ENCODE results near the gene RPS19BP1.
"Not testable (repeated sequence)": the region's sequence is repeated elsewhere in the genome, so short reads cannot be mapped to it uniquely, and the experiment has no call there.

The RPS19BP1 gene

DNA sequence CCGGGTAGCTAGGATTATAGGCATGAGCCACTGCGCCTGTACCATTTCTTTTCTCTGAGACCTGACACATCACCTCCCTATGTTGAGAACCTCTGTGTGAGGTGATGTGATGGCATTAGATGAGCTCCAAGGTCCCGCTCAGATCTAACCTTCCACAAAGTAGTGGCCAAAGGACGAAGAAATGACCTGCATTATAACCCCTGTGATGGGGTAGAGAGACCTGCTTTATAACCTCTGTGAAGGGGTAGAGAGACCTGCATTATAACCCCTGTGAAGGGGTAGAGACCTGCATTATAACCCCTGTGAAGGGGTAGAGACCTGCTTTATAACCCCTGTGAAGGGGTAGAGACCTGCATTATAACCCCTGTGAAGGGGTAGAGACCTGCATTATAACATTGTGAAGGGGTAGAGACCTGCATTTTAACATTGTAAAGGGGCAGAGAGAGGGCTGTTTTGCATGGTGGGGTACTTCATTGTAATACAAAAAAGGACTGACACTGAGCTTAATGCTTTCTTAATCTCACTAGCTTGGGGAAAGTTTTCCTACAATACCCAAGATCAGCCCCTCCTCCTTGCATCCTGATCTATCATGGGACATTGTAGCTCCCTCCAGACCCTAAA lies 21.9 kb downstream of the RPS19BP1 start:
- no peak for DNase-seq

DNA sequence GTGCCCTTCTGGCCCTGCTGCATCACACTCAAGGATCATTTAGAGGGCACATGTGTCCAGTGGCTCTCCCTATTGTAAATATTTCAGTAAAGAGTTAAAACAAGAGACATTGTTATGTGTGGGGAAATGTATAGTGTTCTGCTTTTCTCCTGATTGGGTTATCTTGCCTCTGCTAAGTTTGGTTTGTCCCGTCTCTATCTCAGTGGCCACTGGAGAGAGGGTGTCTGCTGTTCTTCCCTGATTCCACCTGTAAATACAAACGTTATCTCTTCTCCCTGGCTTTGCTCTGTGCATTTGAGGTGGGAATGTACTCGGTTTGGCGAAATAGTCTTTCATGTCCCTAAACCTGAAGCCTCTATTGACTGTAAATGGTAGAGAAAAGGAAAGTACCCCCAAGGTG lies 24.2 kb downstream of the RPS19BP1 start:
- no peak for DNase-seq

DNA sequence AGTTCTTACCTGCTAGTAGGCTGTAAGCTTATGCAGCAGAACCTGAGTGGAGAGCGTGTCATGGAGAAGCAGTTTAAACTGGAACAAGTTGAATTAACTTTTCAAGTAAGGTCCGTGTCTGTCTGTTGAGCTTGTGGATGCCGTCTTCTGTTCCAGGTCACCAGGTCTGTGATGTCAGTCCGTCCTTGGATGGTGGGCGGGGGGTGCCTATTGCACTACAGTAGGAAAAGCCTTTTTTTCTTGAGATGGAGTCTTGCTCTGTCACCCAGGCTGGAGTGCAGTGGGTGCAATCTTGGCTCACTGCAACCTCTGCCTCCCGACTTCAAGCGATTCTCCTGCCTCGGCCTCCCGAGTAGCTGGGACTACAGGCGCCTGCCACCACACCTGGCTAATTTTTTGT lies 25.5 kb downstream of the RPS19BP1 start:
- not testable (repeated sequence) for DNase-seq

DNA sequence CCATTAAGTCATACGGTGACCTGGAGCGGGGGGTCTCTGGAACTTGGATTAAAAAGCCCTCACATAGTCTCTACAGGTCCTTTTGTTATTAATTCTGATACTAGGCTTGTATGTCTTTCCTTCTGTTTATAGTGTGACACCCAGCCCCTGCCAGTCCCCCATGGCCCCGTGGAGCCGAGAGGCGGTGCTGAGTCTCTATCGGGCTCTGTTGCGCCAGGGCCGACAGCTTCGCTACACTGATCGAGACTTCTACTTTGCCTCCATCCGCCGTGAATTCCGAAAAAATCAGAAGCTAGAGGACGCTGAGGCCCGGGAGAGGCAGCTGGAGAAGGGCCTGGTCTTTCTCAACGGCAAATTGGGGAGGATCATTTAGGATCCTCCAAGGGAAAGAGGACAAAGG lies 28.5 kb downstream of the RPS19BP1 start:
- no peak for DNase-seq

DNA sequence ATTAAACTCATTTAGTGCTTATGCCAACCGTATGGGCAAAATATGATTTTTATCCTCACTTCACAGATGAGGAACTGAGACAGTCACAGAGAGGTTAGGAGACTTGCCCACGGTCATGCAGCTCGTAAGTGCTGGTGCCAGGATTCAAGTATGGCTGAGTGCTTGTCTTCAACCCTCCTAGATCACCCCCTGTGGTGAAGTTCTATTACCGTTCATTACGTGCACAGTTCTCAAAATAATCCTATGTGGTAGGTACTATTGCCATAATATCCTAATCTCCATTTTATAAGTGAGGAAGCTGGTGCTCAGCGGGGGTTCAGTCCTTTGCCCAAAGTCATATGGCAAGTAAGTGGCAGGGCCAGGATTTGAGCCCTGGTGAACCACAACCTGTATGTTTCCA lies 28.9 kb downstream of the RPS19BP1 start:
- DNase-seq: no peak

DNA sequence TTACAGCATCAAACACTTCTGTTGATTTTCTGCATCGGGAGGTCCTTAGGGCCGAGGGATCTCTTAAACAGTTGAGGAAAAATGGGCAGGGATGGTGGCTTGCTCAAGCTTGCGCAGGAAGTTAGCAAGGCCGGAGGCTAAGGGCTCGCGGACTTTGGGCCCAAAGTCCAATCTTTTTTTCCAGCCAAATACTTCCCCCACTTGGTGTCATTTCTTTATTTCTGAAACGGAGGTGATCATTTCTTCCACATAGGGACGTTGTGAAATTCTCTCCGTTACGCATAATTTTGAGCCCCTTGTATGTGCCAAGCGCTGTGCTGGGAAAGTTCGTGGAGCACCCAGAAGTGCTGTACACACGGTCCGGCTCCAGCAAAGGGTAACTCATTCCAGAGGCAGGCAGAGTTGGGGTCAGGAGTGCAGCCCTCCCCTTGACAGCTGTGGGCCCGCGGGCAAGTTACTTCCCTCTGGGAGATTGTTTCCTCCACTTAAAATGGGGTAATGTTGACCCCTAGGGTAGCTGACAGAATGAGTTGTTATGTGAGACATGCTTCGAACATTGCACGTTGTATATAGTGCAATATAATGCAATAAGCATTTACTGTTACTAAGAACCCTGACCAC lies 29.6 kb downstream of the RPS19BP1 start:
- DNase-seq: no peak

DNA sequence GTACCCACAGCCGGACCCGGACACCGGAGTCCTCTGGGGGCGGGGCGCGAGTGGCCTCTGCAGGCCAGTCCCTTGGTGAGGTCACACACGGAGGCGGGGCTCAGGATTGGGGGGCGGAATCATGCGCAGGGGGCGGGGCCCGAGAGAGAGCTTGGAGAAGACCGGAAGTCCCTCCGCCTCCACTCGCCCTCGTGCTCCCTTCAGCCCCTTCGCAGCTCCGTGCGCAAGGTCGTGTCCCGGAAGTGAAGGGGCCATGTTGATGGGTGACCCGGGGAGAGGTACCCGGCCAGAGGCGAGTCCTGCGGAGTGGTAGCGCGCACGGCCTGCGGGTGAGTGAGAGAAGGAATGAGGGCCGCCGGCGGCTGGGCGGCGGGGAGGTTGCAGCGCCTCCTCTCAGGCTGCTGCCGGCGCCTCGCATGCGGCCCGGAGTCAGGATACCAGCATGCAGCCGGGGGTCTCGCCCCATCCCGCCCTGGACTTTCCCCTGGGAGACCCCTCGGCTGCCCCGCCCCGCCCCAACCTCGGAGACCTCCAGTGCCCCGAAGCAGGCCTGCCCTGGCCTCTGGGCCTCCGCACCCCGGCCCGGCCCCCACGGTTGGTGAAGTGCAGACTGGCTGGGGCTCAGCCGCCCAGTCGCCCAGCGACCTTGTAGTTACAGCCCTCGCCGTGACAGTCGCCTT lies 30.3 kb downstream of the RPS19BP1 start, which contains the start of gene MIEF1:
MIEF1 (plus strand) TSS at position 182 of the 680 bp plus-strand sequence. CDS start 9,005 bp downstream, outside the sequence.
- peak; percentile 91 for DNase-seq

DNA sequence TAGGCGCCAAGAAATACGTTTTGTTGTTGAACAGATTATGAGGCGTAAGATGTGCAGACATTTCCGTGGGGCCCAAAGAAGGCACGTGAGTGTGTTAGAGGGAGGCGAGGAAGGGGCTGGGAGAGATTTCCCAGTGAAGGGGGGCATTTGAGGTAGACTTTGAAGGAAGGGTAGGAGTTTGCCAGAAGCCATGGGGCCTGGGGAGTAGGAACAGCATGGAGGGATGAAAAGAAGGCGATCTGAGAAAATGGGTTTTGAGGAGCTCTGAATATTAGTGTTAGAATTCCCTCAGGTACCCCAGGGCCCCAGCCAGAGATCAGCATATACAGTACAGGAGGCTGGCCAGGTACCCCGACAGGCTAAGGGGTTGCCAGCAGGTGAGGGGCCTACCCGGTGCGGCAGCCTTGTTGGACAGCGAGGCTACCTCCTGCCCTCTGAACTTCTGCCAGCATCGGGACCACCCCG lies 30.9 kb downstream of the RPS19BP1 start:
- DNase-seq: no peak

DNA sequence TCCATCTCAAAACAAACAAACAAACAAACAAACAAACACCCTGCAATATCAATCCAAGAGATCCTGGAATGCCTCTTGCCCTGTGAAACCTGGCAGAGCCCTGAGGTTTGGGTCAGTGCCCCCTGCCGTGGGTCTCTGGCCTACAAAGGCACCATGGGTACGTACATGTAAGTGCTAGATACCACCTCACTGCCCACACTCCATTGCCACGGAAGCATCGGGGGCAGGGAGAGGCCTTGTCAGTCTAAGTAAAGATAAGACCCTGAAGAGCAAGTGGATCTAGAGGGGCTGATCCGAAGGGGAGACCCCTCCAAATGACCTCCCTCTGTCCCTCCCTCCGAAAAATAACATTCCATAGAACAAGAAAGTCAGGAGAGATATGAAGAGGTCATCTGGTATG lies 32.4 kb downstream of the RPS19BP1 start:
- DNase-seq: no peak

DNA sequence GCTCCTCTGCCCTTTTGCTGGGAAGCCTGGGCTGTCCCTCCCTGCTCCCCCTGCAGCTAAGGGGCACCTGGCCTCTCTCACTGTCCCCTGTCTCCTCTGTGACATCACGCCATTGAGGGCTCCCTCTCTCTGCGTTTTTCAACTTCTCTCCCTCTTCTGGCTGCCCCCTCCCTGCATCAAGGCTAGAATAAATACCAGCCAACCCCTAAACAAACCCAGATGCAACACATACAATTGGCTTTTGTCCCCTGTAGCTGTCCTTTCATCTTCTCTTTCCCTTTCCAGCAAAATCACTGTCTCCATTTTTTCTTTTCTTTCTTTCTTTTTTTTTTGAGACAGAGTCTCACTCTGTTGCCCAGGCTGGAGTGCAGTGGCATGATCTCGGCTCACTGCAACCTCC lies 33.7 kb downstream of the RPS19BP1 start:
- no peak for DNase-seq

DNA sequence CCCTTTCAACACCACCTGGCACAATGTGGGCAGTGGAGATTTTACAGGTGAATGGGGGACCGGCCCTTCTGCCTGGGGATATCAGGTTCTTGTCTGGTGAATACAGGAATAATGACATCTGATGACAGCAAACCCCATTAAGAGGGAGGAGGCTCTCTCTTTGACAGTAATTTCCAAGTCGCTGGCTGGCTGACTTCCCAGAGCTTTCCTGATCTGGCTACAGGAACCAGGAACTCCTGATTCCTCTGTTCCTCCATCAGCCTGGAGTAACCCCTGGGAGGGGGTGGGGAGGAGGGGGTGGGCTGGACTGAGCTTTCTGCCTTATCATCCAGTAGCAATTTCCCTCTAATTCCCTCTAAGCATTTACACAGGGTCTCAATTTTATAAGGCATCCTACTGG lies 34.2 kb downstream of the RPS19BP1 start:
- DNase-seq: no peak

DNA sequence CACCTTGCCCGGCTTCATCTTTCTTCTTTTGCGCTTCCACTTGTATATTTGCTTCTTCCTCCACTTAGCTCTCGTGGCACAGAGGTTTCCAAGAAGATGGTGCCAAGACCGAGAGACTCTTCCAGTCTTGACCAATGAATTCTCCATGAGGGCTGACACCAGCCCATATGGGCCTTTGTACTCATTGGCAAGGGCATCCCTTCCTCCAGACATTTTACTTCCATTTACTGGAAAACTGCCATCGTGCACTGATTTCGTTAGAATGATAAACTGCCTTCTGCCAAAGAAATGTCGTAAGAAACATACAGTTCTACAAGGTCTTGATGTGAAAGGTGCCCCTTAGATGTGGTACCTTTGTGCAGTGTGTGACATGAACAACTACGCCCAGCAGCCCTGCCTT lies 35.1 kb downstream of the RPS19BP1 start:
- no peak for DNase-seq

DNA sequence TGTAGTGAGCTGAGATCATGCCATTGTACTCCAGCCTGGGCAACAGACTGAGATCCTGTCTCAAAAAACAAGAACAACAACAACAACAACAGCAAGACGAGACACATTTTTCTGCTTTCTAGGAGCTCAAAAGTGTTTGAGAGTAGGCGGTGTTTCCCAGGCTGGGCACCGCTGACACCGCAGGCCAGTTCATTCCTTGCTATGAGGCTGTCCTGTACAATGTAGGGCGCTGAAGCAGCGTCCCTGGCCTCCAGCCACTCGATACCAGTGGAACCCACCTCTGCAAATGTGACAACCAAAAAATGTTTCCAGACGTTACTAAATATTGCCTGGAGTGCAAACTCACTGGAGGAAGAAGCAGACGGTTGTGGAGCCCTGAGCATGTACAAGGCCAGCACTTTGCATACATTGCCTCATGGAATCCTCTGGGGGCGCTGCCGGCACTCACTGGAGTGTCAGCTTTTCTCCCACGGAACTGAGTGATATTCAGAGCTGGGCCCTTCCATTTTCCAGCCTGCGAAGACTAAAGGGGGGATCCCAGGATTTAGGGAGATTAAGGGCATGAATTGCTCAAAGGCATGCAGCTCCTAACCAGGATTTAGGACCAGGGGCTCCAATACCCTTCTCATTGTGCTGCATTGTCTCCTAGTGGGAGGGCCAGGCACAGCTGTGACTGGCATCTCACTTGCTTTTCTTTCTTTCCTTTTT lies 36.3 kb downstream of the RPS19BP1 start:
- peak; percentile 69 for DNase-seq

DNA sequence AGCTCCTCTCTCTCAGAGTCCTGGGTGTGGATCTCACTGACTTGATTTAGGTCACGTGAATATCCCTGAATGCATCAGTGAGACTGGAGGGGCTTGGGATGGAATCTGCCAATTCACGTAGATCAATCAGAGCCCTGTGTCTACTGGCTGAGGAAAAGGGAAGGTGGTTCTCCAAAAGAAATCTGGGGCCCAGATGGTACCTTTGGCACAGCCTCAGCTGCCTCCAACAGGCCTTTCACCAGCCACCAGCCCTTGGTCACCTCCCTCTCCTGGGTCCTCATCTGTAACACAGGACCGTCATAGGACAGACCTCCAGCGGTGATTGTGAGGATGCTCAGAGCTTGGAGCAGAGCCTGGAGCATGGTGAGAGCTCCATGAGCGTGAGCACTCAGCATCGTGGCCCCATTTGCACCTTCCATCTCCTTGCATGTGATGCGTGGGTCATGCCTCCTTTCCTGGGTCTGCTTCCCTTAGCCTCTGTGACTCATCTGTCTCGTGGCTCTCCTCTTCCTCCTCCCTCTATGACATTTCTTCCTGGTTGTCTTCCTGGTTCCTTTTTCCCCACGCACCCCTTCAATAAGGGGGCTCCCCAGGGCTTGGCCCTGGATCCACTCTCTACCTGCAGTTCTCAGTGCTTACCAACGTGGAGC lies 38.0 kb downstream of the RPS19BP1 start:
- no peak for DNase-seq

DNA sequence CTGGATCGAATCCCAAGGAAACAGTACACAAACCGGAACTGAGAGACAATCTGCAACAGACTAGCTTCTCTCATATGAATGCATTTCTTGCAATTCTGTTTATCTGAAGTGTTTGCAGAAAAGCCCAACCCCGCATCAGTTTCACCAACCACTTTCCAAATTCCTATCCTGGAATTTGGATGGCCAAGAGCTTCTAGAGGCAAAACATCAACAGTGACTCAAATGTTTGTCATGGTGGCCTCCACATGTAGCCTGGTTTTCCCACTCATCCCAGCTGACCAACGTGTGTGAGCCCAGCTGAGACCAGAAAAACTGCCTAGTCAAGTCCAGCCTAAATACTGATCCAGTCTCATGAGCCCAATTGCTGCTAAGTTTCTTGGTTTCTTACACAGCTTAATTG lies 38.8 kb downstream of the RPS19BP1 start:
- no peak for DNase-seq

DNA sequence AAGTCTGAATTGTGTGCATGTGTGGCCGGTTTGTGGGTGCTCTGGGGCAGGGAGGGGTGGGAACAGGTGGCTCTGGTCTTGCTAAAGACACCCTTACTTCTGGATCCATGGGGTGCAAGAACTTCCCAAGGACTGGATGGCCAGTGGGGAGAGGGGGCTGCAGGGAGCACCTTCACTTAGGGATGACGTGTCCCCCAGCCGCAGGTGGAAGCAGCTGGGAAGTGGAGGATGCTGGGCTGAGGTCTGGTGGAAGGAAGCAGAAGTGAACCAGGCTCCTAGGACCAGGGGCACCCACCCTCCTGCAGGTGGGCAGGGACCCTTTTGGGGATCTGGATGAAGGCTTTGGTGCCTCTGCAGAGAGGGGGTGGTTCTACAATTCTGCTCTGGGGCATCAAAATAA lies 40.4 kb downstream of the RPS19BP1 start:
- DNase-seq: no peak

DNA sequence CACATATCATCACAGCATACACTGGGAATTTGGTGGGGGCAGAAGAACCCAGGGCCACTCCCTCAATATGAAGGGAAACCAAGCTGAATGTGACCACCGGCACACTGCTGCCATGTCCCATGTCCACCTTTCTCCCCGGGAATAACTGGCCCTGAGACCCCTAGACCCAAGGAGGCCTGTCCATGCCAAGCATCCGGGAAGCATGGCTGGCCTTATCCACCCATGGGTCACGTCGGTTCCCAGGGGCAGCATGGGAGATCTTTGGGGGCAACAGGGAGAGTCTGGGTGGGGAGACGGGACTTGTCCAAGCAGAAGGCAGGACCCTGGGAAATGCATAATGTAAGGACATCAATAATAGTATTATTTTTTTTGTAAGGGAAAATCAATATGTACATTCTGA lies 40.9 kb downstream of the RPS19BP1 start:
- DNase-seq: no peak

DNA sequence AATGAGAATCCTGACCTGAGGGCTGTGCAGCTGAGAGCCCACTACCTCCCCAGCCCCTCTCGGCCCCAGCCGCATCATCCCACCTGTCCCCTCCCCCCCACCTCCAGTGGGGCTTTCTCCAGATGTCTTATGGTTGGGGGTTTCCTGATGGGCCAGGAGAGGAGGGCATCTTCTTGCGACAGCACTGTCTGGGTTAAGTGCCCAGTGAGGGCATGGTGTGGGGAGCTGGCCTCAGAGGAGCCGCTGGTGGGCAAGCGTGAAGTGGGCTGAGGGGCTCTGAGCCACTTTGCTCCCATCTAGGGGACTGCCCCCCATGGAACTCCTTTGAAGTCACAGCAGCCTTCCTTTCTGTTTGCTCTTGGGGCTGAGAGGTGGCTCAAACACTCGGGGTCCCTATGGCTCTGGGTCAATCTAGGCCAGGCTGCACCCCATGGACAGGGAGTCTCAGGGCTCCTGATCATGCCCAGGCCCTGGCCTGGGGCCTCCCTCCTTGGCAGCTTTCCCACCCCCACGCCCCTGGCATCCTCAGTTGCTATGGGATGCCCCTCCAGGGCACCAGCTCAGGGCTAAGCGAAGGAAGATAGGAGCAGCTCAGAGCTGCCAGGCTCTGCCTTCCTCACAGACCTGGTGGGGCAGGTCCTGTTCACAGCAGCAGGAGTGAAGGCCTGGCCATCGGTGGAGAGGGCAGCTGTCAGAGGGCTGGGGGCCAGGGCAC lies 41.4 kb downstream of the RPS19BP1 start:
- no peak for DNase-seq

DNA sequence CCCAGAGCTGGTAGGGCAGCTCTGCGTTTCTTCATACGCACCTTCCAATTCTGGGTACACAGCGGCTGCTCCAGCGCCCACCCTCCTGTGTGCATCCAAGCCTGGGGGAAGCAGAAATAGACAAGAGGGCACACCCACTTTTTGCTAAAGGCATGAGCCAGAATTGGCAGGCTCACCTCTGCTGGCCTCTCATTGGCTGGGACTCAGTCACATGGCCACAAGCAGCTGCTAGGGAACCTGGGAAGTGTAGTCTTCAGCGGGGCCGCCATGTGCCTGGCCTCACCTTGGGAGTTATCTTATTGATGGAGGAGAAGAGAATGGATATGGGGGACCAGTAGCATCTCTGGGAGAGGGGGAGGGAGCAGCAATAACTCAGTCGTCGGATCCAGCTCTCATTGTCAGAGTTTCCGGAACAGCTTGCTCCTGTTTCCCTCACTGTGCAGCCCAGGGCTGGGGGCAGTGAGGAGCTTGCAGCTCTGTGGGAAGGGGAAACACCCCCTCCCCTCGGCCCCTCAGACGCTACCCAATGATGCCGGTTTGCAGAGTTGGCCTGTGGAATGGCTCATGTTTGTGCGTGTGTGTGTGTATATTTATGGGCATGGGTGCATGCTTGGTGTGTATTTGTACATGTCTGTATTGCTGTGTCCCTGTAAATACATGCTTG lies 42.3 kb downstream of the RPS19BP1 start:
- DNase-seq: peak; percentile 81

DNA sequence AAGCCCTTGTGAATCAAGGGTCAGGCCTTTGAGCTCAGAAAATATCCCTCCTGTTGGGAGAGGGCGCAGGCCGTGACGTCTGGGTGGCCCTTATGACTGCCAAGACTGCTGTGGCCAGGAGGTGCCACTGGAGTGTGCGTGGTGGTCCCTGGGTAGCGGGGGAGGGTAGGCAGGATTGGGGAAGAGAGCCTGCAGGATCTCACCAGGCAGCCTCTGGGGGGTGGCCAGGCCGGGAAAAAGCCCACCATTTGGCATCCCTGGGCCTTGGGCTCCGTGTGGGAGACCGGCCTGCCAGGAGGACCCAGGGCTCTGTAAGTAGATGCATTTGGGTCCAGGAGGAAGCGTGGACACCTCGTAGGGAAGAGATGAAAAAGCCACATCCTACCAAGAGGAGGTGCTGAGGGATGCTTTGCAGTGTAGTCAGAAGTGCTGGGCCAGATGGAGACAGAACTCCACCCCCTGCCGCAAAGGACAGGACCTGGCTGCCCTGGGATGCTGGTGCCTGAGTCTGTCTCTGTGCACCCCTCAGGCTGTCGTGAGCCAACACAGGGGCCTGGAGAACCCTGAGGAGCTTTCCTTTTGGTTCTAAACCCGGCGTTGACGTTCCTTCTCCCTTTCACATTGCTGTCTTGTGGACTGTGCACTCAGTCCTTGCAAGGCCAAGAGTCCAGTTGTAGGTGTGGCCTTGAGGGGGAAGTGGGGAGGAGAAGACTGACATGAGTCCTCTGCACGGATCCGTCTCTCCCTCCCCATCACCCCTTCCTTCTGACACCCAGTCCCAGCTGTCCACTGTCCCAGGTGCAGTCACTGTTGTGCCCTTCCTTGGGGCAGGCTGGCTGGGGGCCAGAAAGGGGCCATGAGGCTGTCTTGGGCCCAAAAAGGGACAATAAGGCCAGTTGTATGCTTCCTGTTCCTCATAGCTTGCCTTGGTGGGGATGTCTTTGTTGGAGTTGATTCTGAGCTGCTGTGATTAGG lies 43.2 kb downstream of the RPS19BP1 start:
- DNase-seq: no peak
